Liver (tissue), 9 donors: ENCODE results near the gene GDF11. TPM values are rescaled to one million over a fixed set of nuclear protein-coding genes. Genes with fewer than 3 reads are reported as not detected.

Experiments
- DNase-seq: peaks from one replicate; pipeline ENCODE4 v3.0.0-alpha.2; 2017; ENCODE audit warnings: low spot score
- H3K27ac ChIP-seq, 2 donors: one replicate each; pipeline ENCODE4 v1.7.0; 2013; ENCODE audit warnings: inconsistent platforms in 2 of 2, low read length in 2 of 2, control low read depth in 1 of 2, low read depth in 1 of 2, mild to moderate bottlenecking in 1 of 2
- H3K27me3 ChIP-seq, 4 donors: one replicate each; pipeline versions ENCODE4 v1.6.1 to v1.7.0; 2013; ENCODE audit warnings: low read length in 3 of 4, inconsistent platforms in 1 of 4, mild to moderate bottlenecking in 1 of 4, moderate library complexity in 1 of 4; ENCODE audit not compliant: control insufficient read depth in 4 of 4, insufficient read depth in 4 of 4
- H3K36me3 ChIP-seq, 4 donors: one replicate each; pipeline versions ENCODE4 v1.6.1 to v1.7.0; 2013; ENCODE audit warnings: low read length in 3 of 4, mild to moderate bottlenecking in 3 of 4, low read depth in 1 of 4, moderate library complexity in 1 of 4; ENCODE audit not compliant: control insufficient read depth in 4 of 4, insufficient read depth in 3 of 4
- H3K4me1 ChIP-seq, 4 donors: one replicate each; pipeline versions ENCODE4 v1.6.1 to v1.7.0; 2013; ENCODE audit warnings: low read length in 3 of 4, mild to moderate bottlenecking in 3 of 4, moderate library complexity in 1 of 4; ENCODE audit not compliant: control insufficient read depth in 4 of 4, insufficient read depth in 4 of 4
- H3K4me3 ChIP-seq, 3 donors: one replicate each; pipeline versions ENCODE4 v1.6.1 to v1.7.0; 2013; ENCODE audit warnings: low read length in 3 of 3, control low read depth in 1 of 3, low read depth in 1 of 3, mild to moderate bottlenecking in 1 of 3
- H3K9ac ChIP-seq, 2 donors: one replicate each; pipeline ENCODE4 v1.7.0; 2013; ENCODE audit warnings: low read length in 2 of 2, mild to moderate bottlenecking in 2 of 2, moderate library complexity in 2 of 2, control low read depth in 1 of 2, low read depth in 1 of 2
- H3K9me3 ChIP-seq, 4 donors: one replicate each; pipeline versions ENCODE4 v1.6.1 to v1.7.0; 2013; ENCODE audit warnings: low read length in 3 of 4; ENCODE audit not compliant: control insufficient read depth in 4 of 4
- FOXA1 ChIP-seq: IDR thresholded peaks from 2 replicates; pipeline ENCODE4 v1.6.1; 2016; ENCODE audit warnings: antibody characterized with exemption
- FOXA2 ChIP-seq: IDR thresholded peaks from 2 replicates; pipeline ENCODE4 v1.6.1; 2016; ENCODE audit warnings: antibody characterized with exemption
- GABPA ChIP-seq, 2 donors: IDR thresholded peaks in 1 of 2; conservative IDR thresholded peaks in 1 of 2; 2 replicates each; pipeline ENCODE4 v1.6.1; 2016; ENCODE audit warnings: antibody characterized with exemption in 2 of 2, mild to moderate bottlenecking in 1 of 2, moderate library complexity in 1 of 2
- HNF4A ChIP-seq, 2 donors: conservative IDR thresholded peaks; 2 replicates each; pipeline ENCODE4 v1.6.1; 2016; ENCODE audit warnings: antibody characterized with exemption in 2 of 2, mild to moderate bottlenecking in 2 of 2
- HNF4G ChIP-seq: IDR thresholded peaks from 2 replicates; pipeline ENCODE4 v1.6.1; 2016; ENCODE audit warnings: antibody characterized with exemption
- JUND ChIP-seq, 2 donors: IDR thresholded peaks; 2 replicates each; pipeline ENCODE4 v1.6.1; 2016; ENCODE audit warnings: antibody characterized with exemption in 2 of 2
- RAD21 ChIP-seq, 2 donors: IDR thresholded peaks; 2 replicates each; pipeline ENCODE4 v1.6.1; 2016; ENCODE audit warnings: antibody characterized with exemption in 2 of 2, mild to moderate bottlenecking in 2 of 2
- RXRA ChIP-seq, 2 donors: IDR thresholded peaks; 2 replicates each; pipeline ENCODE4 v1.6.1; 2017 to 2018; ENCODE audit warnings: antibody characterized with exemption in 2 of 2, mild to moderate bottlenecking in 1 of 2
- TAF1 ChIP-seq: conservative IDR thresholded peaks from 2 replicates; pipeline ENCODE4 v1.6.1; 2016; ENCODE audit warnings: antibody characterized with exemption, mild to moderate bottlenecking
- WGBS: extraction: QIAGEN DNeasy Blood & Tissue Kit; methylation state at CpG from one replicate; pipeline ENCODE4 v1.1.7; 2013; 5-methylcytosine and 5-hydroxymethylcytosine counted together
- polyA plus RNA-seq, 2 donors: library from polyadenylated mRNA; stranded (reverse) in 1 of 2; unstranded in 1 of 2; fragments of 200-250 nt in 1 of 2; fragments of >200 nt in 1 of 2; fragmentation: Nextera tagmentation in 1 of 2; extraction: Ambion mirVana in 1 of 2; gene quantifications; one replicate each; pipeline versions ENCODE4 v1.2.1 to v1.2.3, GENCODE V29; 2013 to 2015
- total RNA-seq, 2 donors: library from RNA; depleted of rRNA; stranded (reverse); fragments of >200 nt; gene quantifications; one replicate each; pipeline ENCODE4 v1.2.3, GENCODE V29; 2014
- TF ChIP-seq, protein P1 (sequence below): IDR thresholded peaks from 2 replicates; pipeline ENCODE4 v1.6.1; 2016; ENCODE audit warnings: antibody characterized with exemption
- TF ChIP-seq, protein P2 (sequence below): IDR thresholded peaks from 2 replicates; pipeline ENCODE4 v1.6.1; 2016; ENCODE audit warnings: antibody characterized with exemption
- TF ChIP-seq, protein P3 (sequence below): fragments of 150-350 bp; IDR thresholded peaks from 2 replicates; pipeline ENCODE4 v1.5.1; 2017; ENCODE audit warnings: improper control_type of control experiment, low read depth, low read length; ENCODE audit not compliant: missing input control
- TF ChIP-seq, protein P4 (sequence below): IDR thresholded peaks from 2 replicates; pipeline ENCODE4 v1.6.1; 2016; ENCODE audit warnings: antibody characterized with exemption, mild to moderate bottlenecking
- TF ChIP-seq, protein P5 (sequence below): IDR thresholded peaks from 2 replicates; pipeline ENCODE4 v1.6.1; 2016; ENCODE audit warnings: antibody characterized with exemption
- donor health status: healthy.
- donor health status: healthy.
- donor health status: healthy.
- donor health status: healthy.
- donor health status: healthy.

Gene GDF11
- total and polyA plus RNA-seq, 4 donors, result 0.40 to 5.0 (median 0.70) TPM

DNA sequence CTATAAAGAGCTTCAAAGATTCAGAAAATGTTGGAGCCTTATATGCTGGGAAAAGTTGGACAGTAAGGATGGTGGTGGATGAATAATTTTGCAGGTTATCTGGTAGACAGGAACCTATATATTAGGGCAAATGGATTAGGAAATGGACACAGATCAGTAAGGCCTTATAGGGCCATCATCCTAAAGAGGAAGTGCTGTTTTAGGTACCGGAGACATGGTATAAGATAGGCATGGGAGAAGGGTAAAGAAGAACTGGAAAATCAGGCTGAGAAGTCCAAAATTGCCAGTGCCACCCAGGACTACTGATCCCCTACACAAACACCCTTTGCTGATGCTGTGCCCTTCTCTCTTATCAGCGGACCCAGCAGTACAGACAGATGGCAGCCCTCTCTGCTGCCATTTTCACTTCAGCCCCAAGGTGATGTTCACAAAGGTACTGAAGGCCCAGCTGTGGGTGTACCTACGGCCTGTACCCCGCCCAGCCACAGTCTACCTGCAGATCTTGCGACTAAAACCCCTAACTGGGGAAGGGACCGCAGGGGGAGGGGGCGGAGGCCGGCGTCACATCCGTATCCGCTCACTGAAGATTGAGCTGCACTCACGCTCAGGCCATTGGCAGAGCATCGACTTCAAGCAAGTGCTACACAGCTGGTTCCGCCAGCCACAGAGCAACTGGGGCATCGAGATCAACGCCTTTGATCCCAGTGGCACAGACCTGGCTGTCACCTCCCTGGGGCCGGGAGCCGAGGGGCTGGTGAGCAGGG lies 5.5 kb downstream of the GDF11 start:
- Histone ChIP-seq H3K4me1 (peaks cover 0 to 7% (median 5%) of the 10 kb centered on the region in 4 donors), H3K36me3 (peaks cover 0 to 18% (median 12%) of the 10 kb centered on the region in 4 donors), H3K27me3 (no peaks in the 10 kb centered on the region), H3K27ac (no peak overlapping the region), H3K9ac (no peak overlapping the region), H3K9me3 (no peaks in the 10 kb centered on the region), H3K4me3 (no peak overlapping the region)
- TF ChIP-seq FOXA1 (no peak), HNF4A (conservative IDR thresholded peaks at IDR 0.05) (no peak), HNF4G (no peak), RAD21 (IDR thresholded peaks at IDR 0.05) (no peak), RXRA (IDR thresholded peaks at IDR 0.05) (no peak)
- TF ChIP-seq, protein P1, sequence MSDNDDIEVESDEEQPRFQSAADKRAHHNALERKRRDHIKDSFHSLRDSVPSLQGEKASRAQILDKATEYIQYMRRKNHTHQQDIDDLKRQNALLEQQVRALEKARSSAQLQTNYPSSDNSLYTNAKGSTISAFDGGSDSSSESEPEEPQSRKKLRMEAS, result no peak
- WGBS, result 92% methylated on average over 18 of the region's 18 CpGs
- no peak for DNase-seq

DNA sequence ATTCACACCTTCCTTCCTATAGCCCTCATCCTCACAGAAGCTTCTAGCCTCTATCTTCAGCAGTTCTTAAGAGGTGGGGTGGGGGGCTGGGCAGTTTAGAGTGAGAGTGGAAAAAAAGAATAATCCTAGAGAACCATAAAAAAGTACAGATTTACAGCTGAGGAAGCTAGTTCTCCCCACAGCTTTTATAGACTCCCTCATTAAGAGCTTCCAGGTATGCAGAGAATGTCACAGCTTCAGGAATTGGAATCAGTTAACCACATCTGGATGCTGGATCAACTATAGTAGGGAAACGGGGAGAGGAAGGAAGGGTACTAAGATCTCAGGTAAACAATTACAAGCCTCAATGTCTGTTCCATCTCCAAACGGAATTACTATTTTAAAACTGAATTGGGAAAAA lies 12.3 kb downstream of the GDF11 start:
- TF ChIP-seq, protein P1, result no peak
- TF ChIP-seq, protein P2, sequence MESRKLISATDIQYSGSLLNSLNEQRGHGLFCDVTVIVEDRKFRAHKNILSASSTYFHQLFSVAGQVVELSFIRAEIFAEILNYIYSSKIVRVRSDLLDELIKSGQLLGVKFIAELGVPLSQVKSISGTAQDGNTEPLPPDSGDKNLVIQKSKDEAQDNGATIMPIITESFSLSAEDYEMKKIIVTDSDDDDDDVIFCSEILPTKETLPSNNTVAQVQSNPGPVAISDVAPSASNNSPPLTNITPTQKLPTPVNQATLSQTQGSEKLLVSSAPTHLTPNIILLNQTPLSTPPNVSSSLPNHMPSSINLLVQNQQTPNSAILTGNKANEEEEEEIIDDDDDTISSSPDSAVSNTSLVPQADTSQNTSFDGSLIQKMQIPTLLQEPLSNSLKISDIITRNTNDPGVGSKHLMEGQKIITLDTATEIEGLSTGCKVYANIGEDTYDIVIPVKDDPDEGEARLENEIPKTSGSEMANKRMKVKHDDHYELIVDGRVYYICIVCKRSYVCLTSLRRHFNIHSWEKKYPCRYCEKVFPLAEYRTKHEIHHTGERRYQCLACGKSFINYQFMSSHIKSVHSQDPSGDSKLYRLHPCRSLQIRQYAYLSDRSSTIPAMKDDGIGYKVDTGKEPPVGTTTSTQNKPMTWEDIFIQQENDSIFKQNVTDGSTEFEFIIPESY, result no peak
- no peak for TF ChIP-seq GABPA (IDR thresholded peaks at IDR 0.05 in 1 of 2, conservative IDR thresholded peaks at IDR 0.05 in 1 of 2)
- TF ChIP-seq, protein P3, sequence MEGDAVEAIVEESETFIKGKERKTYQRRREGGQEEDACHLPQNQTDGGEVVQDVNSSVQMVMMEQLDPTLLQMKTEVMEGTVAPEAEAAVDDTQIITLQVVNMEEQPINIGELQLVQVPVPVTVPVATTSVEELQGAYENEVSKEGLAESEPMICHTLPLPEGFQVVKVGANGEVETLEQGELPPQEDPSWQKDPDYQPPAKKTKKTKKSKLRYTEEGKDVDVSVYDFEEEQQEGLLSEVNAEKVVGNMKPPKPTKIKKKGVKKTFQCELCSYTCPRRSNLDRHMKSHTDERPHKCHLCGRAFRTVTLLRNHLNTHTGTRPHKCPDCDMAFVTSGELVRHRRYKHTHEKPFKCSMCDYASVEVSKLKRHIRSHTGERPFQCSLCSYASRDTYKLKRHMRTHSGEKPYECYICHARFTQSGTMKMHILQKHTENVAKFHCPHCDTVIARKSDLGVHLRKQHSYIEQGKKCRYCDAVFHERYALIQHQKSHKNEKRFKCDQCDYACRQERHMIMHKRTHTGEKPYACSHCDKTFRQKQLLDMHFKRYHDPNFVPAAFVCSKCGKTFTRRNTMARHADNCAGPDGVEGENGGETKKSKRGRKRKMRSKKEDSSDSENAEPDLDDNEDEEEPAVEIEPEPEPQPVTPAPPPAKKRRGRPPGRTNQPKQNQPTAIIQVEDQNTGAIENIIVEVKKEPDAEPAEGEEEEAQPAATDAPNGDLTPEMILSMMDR, result no peak
- no peak for TF ChIP-seq TAF1
- no peak for TF ChIP-seq FOXA2
- no peak for TF ChIP-seq RAD21 (IDR thresholded peaks at IDR 0.05)
- TF ChIP-seq HNF4G, result no peak
- TF ChIP-seq RXRA (IDR thresholded peaks at IDR 0.05), result no peak
- no peak for TF ChIP-seq HNF4A (conservative IDR thresholded peaks at IDR 0.05)
- no peak for TF ChIP-seq JUND (IDR thresholded peaks at IDR 0.05)
- WGBS, result 89% methylated on average over 2 of the region's 2 CpGs

DNA sequence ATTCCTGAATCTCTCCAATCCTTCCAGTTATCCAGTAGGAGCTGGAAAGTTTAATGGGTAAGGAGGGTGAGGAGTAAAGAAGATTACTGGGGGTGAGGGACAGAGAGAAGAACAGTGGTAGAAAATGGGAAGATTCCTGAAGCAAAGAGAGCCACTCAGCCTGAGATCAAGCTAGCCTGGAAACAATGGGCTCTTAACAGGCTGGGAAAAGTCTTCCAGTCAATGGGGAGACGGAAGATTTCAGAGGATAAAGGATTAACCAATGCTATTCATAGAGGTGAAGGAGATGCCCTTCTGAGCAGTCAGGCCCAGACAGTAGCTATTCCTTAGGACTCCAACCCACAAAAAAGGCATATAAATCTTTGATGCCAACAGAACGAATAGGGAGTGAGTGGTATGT lies 14.8 kb downstream of the GDF11 start:
- no peaks in the 10 kb centered on the region for H3K9me3 ChIP-seq
- H3K27me3 ChIP-seq, result no peaks in the 10 kb centered on the region
- H3K4me1 ChIP-seq, result no peaks in the 10 kb centered on the region
- DNase-seq, result no peak
- H3K9ac ChIP-seq, result no peak overlapping the region
- no peak overlapping the region for H3K4me3 ChIP-seq
- H3K27ac ChIP-seq, result no peak overlapping the region
- 88% methylated on average over 2 of the region's 2 CpGs for WGBS
- peaks cover 11 to 56% (median 41%) of the 10 kb centered on the region in 4 donors for H3K36me3 ChIP-seq
- TF ChIP-seq JUND (IDR thresholded peaks at IDR 0.05) (no peak), HNF4G (no peak), TAF1 (no peak), RAD21 (IDR thresholded peaks at IDR 0.05) (no peak), HNF4A (conservative IDR thresholded peaks at IDR 0.05) (no peak), RXRA (IDR thresholded peaks at IDR 0.05) (no peak), FOXA1 (no peak)
- TF ChIP-seq, protein P4, sequence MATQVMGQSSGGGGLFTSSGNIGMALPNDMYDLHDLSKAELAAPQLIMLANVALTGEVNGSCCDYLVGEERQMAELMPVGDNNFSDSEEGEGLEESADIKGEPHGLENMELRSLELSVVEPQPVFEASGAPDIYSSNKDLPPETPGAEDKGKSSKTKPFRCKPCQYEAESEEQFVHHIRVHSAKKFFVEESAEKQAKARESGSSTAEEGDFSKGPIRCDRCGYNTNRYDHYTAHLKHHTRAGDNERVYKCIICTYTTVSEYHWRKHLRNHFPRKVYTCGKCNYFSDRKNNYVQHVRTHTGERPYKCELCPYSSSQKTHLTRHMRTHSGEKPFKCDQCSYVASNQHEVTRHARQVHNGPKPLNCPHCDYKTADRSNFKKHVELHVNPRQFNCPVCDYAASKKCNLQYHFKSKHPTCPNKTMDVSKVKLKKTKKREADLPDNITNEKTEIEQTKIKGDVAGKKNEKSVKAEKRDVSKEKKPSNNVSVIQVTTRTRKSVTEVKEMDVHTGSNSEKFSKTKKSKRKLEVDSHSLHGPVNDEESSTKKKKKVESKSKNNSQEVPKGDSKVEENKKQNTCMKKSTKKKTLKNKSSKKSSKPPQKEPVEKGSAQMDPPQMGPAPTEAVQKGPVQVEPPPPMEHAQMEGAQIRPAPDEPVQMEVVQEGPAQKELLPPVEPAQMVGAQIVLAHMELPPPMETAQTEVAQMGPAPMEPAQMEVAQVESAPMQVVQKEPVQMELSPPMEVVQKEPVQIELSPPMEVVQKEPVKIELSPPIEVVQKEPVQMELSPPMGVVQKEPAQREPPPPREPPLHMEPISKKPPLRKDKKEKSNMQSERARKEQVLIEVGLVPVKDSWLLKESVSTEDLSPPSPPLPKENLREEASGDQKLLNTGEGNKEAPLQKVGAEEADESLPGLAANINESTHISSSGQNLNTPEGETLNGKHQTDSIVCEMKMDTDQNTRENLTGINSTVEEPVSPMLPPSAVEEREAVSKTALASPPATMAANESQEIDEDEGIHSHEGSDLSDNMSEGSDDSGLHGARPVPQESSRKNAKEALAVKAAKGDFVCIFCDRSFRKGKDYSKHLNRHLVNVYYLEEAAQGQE, result no peak
- TF ChIP-seq, protein P3, result no peak
- TF ChIP-seq, protein P5, sequence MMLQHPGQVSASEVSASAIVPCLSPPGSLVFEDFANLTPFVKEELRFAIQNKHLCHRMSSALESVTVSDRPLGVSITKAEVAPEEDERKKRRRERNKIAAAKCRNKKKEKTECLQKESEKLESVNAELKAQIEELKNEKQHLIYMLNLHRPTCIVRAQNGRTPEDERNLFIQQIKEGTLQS, result no peak

More for the DNA sequence above, 12.3 kb downstream of the GDF11 start:
- H3K27me3 ChIP-seq, result no peaks in the 10 kb centered on the region
- H3K4me1 ChIP-seq, result no peaks in the 10 kb centered on the region
- H3K4me3 ChIP-seq, result no peak overlapping the region
- H3K27ac ChIP-seq, result no peak overlapping the region
- peaks cover 7 to 68% (median 47%) of the 10 kb centered on the region in 4 donors for H3K36me3 ChIP-seq
- no peak for DNase-seq
- no peak overlapping the region for H3K9ac ChIP-seq
- H3K9me3 ChIP-seq, result no peaks in the 10 kb centered on the region
